HG03103 (cell line): ENCODE measurements around the gene DNER.
"Not testable (repeated sequence)": the region's sequence is repeated elsewhere in the genome, so short reads cannot be mapped to it uniquely, and the experiment has no call there.

Experiments
- ATAC-seq: cut with Tn5 transposase; IDR thresholded peaks from one replicate; pipeline ENCODE4 v1.9.1; 2021; ENCODE audit warnings: low read depth; ENCODE audit not compliant: unreplicated experiment

The DNER gene

GRCh38 chr2:229416116-229416694 lies 298.1 kb downstream of the DNER start:
- ATAC-seq = no peak

GRCh38 chr2:229414631-229415030 lies 299.7 kb downstream of the DNER start:
- ATAC-seq = no peak

- ATAC-seq = no peak
These were observed 301.7 kb downstream of the DNER start for GRCh38 chr2:229412686-229413085.

GRCh38 chr2:229410946-229411345 lies 303.4 kb downstream of the DNER start:
- ATAC-seq = no peak

- no peak for ATAC-seq
These were observed 304.1 kb downstream of the DNER start for GRCh38 chr2:229410264-229410663.

GRCh38 chr2:229409751-229410181 lies 304.6 kb downstream of the DNER start:
- no peak for ATAC-seq

GRCh38 chr2:229408962-229409361 lies 305.4 kb downstream of the DNER start:
- no peak for ATAC-seq

GRCh38 chr2:229408356-229408755 lies 306.0 kb downstream of the DNER start:
- ATAC-seq = no peak

GRCh38 chr2:229407170-229407569 lies 307.2 kb downstream of the DNER start:
- ATAC-seq = no peak

GRCh38 chr2:229405796-229406195 lies 308.6 kb downstream of the DNER start:
- ATAC-seq = no peak

- no peak for ATAC-seq
These were observed 311.1 kb downstream of the DNER start for GRCh38 chr2:229403296-229403695.

GRCh38 chr2:229401171-229401865 lies 313.0 kb downstream of the DNER start:
- no peak for ATAC-seq

- no peak for ATAC-seq
These were observed 320.4 kb downstream of the DNER start for GRCh38 chr2:229393926-229394325.

GRCh38 chr2:229392196-229392595 lies 322.2 kb downstream of the DNER start:
- ATAC-seq = no peak

GRCh38 chr2:229388731-229389130 lies 325.6 kb downstream of the DNER start:
- ATAC-seq = no peak

GRCh38 chr2:229387866-229388265 lies 326.5 kb downstream of the DNER start:
- ATAC-seq = no peak

- no peak for ATAC-seq
These were observed 334.2 kb downstream of the DNER start for GRCh38 chr2:229380101-229380625.

GRCh38 chr2:229378386-229378785 lies 336.0 kb downstream of the DNER start:
- no peak for ATAC-seq

- ATAC-seq = no peak
These were observed 337.5 kb downstream of the DNER start for GRCh38 chr2:229376866-229377265.

- ATAC-seq = no peak
These were observed 339.1 kb downstream of the DNER start for GRCh38 chr2:229375251-229375650.

- ATAC-seq = not testable (repeated sequence)
These were observed 341.0 kb downstream of the DNER start for GRCh38 chr2:229373311-229373710.

GRCh38 chr2:229372207-229372606 lies 342.1 kb downstream of the DNER start:
- ATAC-seq = no peak
